Tibial artery (tissue), 4 donors: ENCODE results near the gene TSACC.

ENCODE experiments used
- DNase-seq, 2 donors: peaks; one replicate each; pipeline ENCODE4 v3.0.0-alpha.2; 2019
- H3K27ac ChIP-seq, 2 donors: fragments of 200-600 bp; sonication (generic) in 1 of 2; 1 replicate in 1 of 2; 2 replicates in 1 of 2; pipeline ENCODE4 v1.5.1; 2018 to 2019; ENCODE audit warnings: mild to moderate bottlenecking in 1 of 2
- H3K27me3 ChIP-seq, 2 donors: fragments of 200-600 bp; sonication (generic) in 1 of 2; one replicate each; pipeline versions ENCODE4 v1.5.1 to v1.6.0; 2016 to 2019
- H3K36me3 ChIP-seq, 3 donors: fragments of 200-600 bp; sonication (generic) in 2 of 3; one replicate each; pipeline ENCODE4 v1.5.1; 2016 to 2019; ENCODE audit warnings: mild to moderate bottlenecking in 2 of 3
- H3K4me1 ChIP-seq, 4 donors: fragments of 200-600 bp; sonication (generic) in 2 of 4; 1 replicate in 3 of 4; 2 replicates in 1 of 4; pipeline ENCODE4 v1.5.1; 2016 to 2019
- H3K4me3 ChIP-seq, 2 donors: fragments of 200-600 bp; sonication (generic) in 1 of 2; 1 replicate in 1 of 2; 2 replicates in 1 of 2; pipeline ENCODE4 v1.5.1; 2018 to 2019; ENCODE audit warnings: mild to moderate bottlenecking in 2 of 2
- H3K9me3 ChIP-seq, 3 donors: fragments of 200-600 bp; sonication (generic) in 1 of 3; one replicate each; pipeline ENCODE4 v1.5.1; 2016 to 2019
- CTCF ChIP-seq, 2 experiments: fragments of 200-600 bp in 1 of 2; fragments of 450-650 bp in 1 of 2; IDR thresholded peaks; one replicate each; pipeline ENCODE4 v1.5.1; 2017 to 2019; ENCODE audit warnings: antibody characterized with exemption in 2 of 2, mild to moderate bottlenecking in 1 of 2, moderate library complexity in 1 of 2
- intact Hi-C: fragments of 100-400 bp; cut with DNase I; formaldehyde crosslinking; loops from one replicate; pipeline ENCODE4 v1.15.0; 2023; ENCODE audit warnings: low total_unique reads

Gene TSACC

GRCh38 chr1:156392452-156392853 is 54.1 kb downstream of the TSACC start:
- no peak for DNase-seq
- peaks cover 0 to 9% (median 0%) of the 10 kb centered on the region in 4 donors for H3K4me1 ChIP-seq
- no peaks in the 10 kb centered on the region for H3K36me3 ChIP-seq
- H3K27ac ChIP-seq: no peak overlapping the region
- H3K9me3 ChIP-seq: no peaks in the 10 kb centered on the region
- peaks cover 0 to 56% of the 10 kb centered on the region in 2 donors for H3K27me3 ChIP-seq
- no peak for TF ChIP-seq CTCF (IDR thresholded peaks at IDR 0.05)
- H3K4me3 ChIP-seq: no peak overlapping the region
- intact Hi-C loops: no loop called here

GRCh38 chr1:156393095-156393494 is 54.8 kb downstream of the TSACC start:
- Histone ChIP-seq H3K27ac (no peak overlapping the region), H3K27me3 (peaks cover 0 to 50% of the 10 kb centered on the region in 2 donors), H3K36me3 (no peaks in the 10 kb centered on the region), H3K9me3 (no peaks in the 10 kb centered on the region), H3K4me3 (no peak overlapping the region), H3K4me1 (peaks cover 0 to 7% (median 0%) of the 10 kb centered on the region in 4 donors)
- no peak for TF ChIP-seq CTCF (IDR thresholded peaks at IDR 0.05)
- DNase-seq: no peak
- intact Hi-C loops: no loop called here

- no peak for TF ChIP-seq CTCF (IDR thresholded peaks at IDR 0.05)
- Histone ChIP-seq H3K36me3 (no peaks in the 10 kb centered on the region), H3K4me1 (no peaks in the 10 kb centered on the region), H3K4me3 (no peak overlapping the region), H3K27me3 (peaks cover 0 to 40% of the 10 kb centered on the region in 2 donors), H3K9me3 (no peaks in the 10 kb centered on the region), H3K27ac (no peak overlapping the region)
- intact Hi-C loops: no loop called here
- no peak for DNase-seq
Measured at GRCh38 chr1:156394082-156394481, 55.8 kb downstream of the TSACC start.

GRCh38 chr1:156394835-156395461 is 56.6 kb downstream of the TSACC start:
- no peaks in the 10 kb centered on the region for H3K9me3 ChIP-seq
- TF ChIP-seq CTCF (IDR thresholded peaks at IDR 0.05): no peak
- H3K27ac ChIP-seq: no peak overlapping the region
- no peaks in the 10 kb centered on the region for H3K4me1 ChIP-seq
- H3K36me3 ChIP-seq: no peaks in the 10 kb centered on the region
- intact Hi-C loops: no loop called here
- H3K27me3 ChIP-seq: peaks cover 0 to 36% of the 10 kb centered on the region in 2 donors
- no peak overlapping the region for H3K4me3 ChIP-seq
- DNase-seq: no peak
